Kidney glomerular epithelial cell (primary cell): ENCODE data around the gene NCCRP1.

Experiments used
- DNase-seq: peaks from one replicate; lab custom pipeline; 2025; lab: John Stamatoyannopoulos, UW

The NCCRP1 gene

GRCh38 chr19:39246951-39247669 lies 50.3 kb downstream of the NCCRP1 start:
- DNase-seq: no peak

DNA sequence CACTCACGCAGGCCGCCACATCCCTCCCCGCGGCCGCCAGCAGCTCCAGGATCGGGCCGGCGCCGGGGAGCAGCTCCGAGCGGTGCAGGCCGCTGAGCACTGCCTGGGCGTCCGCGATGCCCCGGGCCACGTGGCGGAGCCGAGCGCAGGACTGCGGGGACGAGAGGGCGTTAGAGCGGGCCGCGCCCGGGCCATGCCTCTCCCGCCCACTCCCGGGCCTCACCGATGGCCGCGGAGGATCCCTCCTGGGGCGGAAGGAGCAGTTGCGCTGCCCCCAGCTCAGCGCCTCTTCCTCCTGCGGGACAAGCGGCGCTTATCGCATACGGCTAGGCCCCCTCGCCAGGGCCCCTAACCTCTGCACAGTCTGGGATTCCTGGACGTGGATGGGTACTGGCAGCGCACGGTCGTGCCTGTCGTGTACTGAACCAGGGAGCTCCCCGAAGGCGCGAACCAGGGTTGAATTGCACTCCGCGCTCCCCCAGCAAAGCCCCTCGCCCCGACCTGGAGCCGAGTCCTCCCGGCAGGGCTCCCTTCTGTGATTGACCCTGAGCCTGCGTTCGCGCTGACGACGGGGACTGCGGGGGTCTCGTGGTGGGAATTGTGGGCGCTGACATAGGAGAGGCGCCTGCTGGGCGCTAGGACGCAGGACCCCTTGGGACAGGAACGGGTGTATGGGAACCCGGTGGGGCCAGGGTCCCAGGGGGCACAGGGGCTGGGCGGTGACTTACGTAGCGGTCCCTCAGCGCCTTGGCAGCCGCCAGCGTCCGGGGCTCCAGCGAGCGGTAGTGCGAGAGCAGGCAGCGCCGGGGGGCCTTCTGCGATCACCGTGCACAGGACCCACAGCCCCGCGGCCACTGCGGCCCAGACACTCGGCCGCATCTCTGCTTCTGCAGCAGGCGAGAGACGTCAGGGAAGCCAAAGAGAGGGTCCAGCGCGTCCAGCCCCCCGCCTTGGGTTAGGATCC lies 51.2 kb downstream of the NCCRP1 start:
- no peak for DNase-seq

DNA sequence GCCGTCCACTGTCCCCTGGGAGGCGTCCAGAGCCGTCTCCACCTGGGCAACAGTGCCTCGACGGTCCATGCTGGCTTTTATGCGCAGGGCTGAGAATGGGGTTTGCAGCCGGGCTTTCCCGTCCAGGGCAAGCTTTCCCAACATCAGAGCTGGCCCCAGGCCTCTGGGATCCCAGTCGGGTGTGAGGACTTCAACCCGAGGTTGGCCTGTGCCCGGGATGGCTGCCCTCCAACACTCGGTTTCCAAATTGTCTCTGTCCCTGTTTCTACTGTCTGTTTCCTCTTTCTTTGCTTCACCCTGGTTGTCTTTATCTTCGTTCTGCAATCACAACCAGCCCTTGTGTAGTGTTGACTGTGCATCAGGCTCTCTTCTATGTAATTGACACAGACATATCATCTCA lies 52.0 kb downstream of the NCCRP1 start, which contains the start of gene IFNL4:
IFNL4 (minus strand) TSS at position 51 of the 400 bp plus-strand sequence.
- no peak for DNase-seq

- no peak for DNase-seq
Observed at GRCh38 chr19:39251081-39251480, 54.3 kb downstream of the NCCRP1 start.
